Kidney epithelial cell (primary cell): Measurements from ENCODE around the gene SORL1. TPM values are rescaled to one million over a fixed set of nuclear protein-coding genes. Genes with fewer than 3 reads are reported as not detected.

Source experiments
- DNase-seq: peaks from one replicate; pipeline ENCODE4 v3.0.0-alpha.2; 2010; ENCODE audit warnings: low read depth
- H3K27me3 ChIP-seq: 2 replicates; pipeline ENCODE4 v1.6.0; 2011; ENCODE audit warnings: low read length; ENCODE audit not compliant: control insufficient read depth, insufficient read depth
- H3K36me3 ChIP-seq: 2 replicates; pipeline ENCODE4 v1.5.1; 2011; ENCODE audit warnings: low read length; ENCODE audit not compliant: control insufficient read depth, insufficient read depth
- H3K4me3 ChIP-seq: 2 replicates; pipeline ENCODE4 v1.5.1; 2011; ENCODE audit warnings: low read depth, mild to moderate bottlenecking, control low read depth, low read length
- total RNA-seq: library from RNA; depleted of rRNA; stranded (reverse); fragments of >200 nt; gene quantifications from 2 replicates; pipeline ENCODE4 v1.2.3, GENCODE V29; 2015
- TF ChIP-seq, protein P1 (sequence below): IDR thresholded peaks from 2 replicates; pipeline ENCODE4 v1.5.1; 2011; ENCODE audit warnings: mild to moderate bottlenecking, moderate library complexity, low read length, control low read depth, inconsistent platforms; ENCODE audit not compliant: insufficient read depth, poor library complexity, severe bottlenecking

Gene SORL1
- total RNA-seq, 1 donor from 2014 or later, result 4.1 TPM

DNA sequence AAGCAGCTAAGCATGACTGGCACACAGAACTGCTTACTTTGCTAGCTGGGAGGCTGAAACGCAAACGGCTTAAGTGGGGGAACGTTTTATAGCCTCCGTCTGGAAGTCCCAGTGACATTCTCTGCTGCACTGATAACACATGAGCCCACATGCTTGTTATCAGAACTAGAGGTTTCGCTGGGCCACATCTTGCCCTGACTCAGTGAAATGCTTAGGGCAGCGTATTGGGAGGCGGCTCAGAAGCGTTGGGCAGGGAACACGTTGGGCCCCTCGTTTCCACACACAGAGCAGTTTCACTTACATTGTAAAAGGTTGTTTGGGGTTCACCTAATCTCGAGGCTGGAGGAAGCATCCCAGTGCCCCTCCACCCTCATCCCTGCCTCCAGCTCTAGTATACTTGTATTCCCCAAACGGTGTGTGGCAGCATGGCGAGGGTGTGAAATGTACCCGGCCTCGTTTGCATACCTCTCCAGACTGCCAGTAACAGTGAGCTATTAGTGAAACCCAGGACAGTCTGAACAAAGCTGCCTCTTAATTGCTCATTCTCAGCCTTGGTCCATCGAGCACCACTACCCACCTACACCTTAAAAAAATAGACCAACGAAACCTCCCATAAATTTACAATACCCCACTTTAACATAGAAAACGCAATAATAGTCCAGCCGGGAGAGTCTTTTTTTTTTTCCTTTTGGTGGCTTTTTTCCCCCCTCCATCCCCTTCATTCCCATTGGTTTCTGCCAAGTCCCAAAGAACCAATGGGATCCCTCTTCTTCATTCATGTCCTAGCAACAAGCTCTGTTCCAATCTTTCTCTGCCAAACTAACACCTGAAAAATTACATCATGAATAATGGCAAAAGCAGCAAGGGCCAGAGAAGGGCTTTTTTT is 219.4 kb downstream of the SORL1 start:
- peak; percentile 63 for DNase-seq
- Histone ChIP-seq H3K36me3 (no peaks in the 10 kb centered on the region), H3K4me3 (no peak overlapping the region), H3K27me3 (no peaks in the 10 kb centered on the region)
- TF ChIP-seq, protein P1, sequence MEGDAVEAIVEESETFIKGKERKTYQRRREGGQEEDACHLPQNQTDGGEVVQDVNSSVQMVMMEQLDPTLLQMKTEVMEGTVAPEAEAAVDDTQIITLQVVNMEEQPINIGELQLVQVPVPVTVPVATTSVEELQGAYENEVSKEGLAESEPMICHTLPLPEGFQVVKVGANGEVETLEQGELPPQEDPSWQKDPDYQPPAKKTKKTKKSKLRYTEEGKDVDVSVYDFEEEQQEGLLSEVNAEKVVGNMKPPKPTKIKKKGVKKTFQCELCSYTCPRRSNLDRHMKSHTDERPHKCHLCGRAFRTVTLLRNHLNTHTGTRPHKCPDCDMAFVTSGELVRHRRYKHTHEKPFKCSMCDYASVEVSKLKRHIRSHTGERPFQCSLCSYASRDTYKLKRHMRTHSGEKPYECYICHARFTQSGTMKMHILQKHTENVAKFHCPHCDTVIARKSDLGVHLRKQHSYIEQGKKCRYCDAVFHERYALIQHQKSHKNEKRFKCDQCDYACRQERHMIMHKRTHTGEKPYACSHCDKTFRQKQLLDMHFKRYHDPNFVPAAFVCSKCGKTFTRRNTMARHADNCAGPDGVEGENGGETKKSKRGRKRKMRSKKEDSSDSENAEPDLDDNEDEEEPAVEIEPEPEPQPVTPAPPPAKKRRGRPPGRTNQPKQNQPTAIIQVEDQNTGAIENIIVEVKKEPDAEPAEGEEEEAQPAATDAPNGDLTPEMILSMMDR, result no peak

DNA sequence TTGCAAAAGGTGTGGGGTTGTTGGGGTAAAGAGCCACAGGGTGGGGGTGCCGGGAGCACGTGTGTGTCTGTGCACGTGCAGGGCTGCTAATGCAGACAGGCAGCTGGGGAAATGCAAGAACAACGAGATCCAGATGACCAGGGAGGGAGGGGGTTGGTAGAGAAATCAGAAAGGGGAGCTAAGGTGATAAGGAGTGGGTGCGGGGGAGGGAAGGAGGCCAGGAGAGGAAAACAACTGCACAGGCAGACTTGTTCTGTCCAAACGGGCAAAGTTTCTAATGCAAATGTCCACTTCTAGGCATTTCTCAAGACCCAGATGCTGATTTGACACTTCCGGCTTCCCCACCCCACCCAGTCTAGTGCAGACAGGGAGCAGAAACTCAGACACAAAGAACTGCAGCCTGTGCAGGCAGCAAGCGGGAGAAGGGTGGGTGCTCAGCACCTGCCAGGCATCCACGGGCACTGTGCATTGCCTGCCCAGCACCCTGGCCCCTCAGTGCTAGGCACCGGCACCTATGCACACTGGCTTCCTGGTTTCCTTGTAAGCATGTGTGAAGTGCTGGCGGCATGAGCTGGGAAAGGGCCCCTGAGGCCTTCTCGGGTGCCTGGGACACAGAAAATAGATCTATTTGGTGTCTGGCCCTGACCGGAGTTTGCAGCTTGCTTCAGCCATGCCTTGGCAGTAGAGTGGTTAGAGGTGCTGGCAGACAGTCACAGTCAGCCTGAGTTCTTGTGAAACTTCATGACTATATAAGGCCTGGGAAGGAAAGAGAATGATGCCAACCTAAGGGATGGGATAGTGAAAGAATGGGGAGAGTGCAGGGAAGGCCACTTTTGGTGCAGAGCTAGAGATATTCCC is 220.7 kb downstream of the SORL1 start:
- no peak for DNase-seq
- Histone ChIP-seq H3K27me3 (no peaks in the 10 kb centered on the region), H3K36me3 (no peaks in the 10 kb centered on the region), H3K4me3 (no peak overlapping the region)
- TF ChIP-seq, protein P1, result no peak

DNA sequence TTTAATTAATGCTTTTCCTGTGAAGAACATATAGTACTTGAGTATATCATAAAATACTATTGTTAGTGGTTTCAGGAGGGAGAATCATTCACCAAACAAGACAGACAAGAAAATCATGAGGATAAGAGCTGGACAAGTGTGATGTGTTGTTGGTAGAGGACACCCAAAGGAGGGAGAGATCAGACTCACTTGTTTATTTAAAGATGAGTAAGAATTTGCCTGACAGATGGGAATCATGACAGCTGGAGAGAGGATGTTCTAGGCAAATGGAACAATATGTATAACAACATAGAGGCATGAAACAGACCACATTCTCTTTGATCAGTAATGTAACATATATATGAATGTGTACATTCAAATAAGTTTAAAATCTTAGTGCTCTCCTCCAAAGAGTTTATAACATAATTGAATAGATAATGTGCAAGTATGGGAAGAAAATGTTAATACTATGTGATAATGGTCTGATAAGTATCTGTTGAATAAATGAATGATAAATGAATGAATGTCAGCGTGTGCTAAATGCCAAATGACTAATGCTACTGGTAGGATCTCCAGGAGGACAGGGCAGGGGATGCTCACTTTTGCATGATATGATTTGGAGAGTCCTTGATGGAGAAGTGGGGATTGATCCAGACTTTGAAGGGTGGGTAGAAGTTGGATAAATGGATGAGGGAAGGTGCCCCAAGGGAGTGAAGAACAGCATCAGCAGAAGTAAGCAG is 229.6 kb downstream of the SORL1 start:
- Histone ChIP-seq H3K36me3 (no peaks in the 10 kb centered on the region), H3K27me3 (no peaks in the 10 kb centered on the region), H3K4me3 (no peak overlapping the region)
- TF ChIP-seq, protein P1, result no peak
- DNase-seq, result no peak

Other genes starting within 250 kb of the SORL1 start
- 34.5 and 39.7 TPM in 2 replicates for gene SC5D, start 159.5 kb upstream of the SORL1 start, total RNA-seq